ENCODE data around the gene MDM2. TPM values are rescaled to one million over a fixed set of nuclear protein-coding genes. Genes with fewer than 3 reads are reported as not detected.

The MDM2 gene
- polyA plus RNA-seq, 2 of the 4 experiments (the other 2 are of a cell fraction): 40.3 to 96.4 TPM

GRCh38 chr12:68878283-68878682 is 70.3 kb downstream of the MDM2 start:
- DNase-seq (ENCODE audit: low read depth in 1 of 2, low spot score in 1 of 2) (no peak), FAIRE-seq (no peak), ATAC-seq (no peak)
- H3K4me1 ChIP-seq: no peaks in the 10 kb centered on the region
- ChIA-PET POLR2A (no interaction called here), CTCF (no interaction called here)
- H3K4me3 ChIP-seq: no peak overlapping the region
- no peak overlapping the region for H3K4me2 ChIP-seq
- H3K27ac ChIP-seq: no peak overlapping the region
- TF ChIP-seq ZSCAN20 (CRISPR knock-in tag; IDR thresholded peaks at IDR 0.05) (no peak), ZC3H11A (IDR thresholded peaks at IDR 0.05) (no peak), SREBF2 (IDR thresholded peaks at IDR 0.05) (no peak), CHD2 (IDR thresholded peaks at IDR 0.05; ENCODE audit: low read length, partially characterized antibody) (no peak), E2F6 (IDR thresholded peaks at IDR 0.05; ENCODE audit: borderline replicate concordance, low read depth) (no peak), HEYL (CRISPR knock-in tag; IDR thresholded peaks at IDR 0.05) (no peak), EHMT2 (IDR thresholded peaks at IDR 0.05; ENCODE audit: low read depth) (no peak), RFX5 (IDR thresholded peaks at IDR 0.05) (no peak), CEBPB (IDR thresholded peaks at IDR 0.05) (no peak), ZFP36 (IDR thresholded peaks at IDR 0.05; ENCODE audit: borderline replicate concordance, partially characterized antibody) (no peak), HOXB13 (CRISPR knock-in tag; IDR thresholded peaks at IDR 0.05; ENCODE audit: low read depth) (no peak), HOXB5 (CRISPR knock-in tag; IDR thresholded peaks at IDR 0.05) (no peak), CHD4 (IDR thresholded peaks at IDR 0.05; ENCODE audit: borderline replicate concordance) (no peak), PBX3 (IDR thresholded peaks at IDR 0.05) (no peak), JUNB (IDR thresholded peaks at IDR 0.05) (no peak), FOXS1 (CRISPR knock-in tag; IDR thresholded peaks at IDR 0.05) (no peak)
- TF ChIP-seq, protein P1, sequence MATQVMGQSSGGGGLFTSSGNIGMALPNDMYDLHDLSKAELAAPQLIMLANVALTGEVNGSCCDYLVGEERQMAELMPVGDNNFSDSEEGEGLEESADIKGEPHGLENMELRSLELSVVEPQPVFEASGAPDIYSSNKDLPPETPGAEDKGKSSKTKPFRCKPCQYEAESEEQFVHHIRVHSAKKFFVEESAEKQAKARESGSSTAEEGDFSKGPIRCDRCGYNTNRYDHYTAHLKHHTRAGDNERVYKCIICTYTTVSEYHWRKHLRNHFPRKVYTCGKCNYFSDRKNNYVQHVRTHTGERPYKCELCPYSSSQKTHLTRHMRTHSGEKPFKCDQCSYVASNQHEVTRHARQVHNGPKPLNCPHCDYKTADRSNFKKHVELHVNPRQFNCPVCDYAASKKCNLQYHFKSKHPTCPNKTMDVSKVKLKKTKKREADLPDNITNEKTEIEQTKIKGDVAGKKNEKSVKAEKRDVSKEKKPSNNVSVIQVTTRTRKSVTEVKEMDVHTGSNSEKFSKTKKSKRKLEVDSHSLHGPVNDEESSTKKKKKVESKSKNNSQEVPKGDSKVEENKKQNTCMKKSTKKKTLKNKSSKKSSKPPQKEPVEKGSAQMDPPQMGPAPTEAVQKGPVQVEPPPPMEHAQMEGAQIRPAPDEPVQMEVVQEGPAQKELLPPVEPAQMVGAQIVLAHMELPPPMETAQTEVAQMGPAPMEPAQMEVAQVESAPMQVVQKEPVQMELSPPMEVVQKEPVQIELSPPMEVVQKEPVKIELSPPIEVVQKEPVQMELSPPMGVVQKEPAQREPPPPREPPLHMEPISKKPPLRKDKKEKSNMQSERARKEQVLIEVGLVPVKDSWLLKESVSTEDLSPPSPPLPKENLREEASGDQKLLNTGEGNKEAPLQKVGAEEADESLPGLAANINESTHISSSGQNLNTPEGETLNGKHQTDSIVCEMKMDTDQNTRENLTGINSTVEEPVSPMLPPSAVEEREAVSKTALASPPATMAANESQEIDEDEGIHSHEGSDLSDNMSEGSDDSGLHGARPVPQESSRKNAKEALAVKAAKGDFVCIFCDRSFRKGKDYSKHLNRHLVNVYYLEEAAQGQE (IDR thresholded peaks at IDR 0.05): no peak
- TF ChIP-seq, protein P2, sequence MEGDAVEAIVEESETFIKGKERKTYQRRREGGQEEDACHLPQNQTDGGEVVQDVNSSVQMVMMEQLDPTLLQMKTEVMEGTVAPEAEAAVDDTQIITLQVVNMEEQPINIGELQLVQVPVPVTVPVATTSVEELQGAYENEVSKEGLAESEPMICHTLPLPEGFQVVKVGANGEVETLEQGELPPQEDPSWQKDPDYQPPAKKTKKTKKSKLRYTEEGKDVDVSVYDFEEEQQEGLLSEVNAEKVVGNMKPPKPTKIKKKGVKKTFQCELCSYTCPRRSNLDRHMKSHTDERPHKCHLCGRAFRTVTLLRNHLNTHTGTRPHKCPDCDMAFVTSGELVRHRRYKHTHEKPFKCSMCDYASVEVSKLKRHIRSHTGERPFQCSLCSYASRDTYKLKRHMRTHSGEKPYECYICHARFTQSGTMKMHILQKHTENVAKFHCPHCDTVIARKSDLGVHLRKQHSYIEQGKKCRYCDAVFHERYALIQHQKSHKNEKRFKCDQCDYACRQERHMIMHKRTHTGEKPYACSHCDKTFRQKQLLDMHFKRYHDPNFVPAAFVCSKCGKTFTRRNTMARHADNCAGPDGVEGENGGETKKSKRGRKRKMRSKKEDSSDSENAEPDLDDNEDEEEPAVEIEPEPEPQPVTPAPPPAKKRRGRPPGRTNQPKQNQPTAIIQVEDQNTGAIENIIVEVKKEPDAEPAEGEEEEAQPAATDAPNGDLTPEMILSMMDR (IDR thresholded peaks at IDR 0.05): no peak
- TF ChIP-seq, protein P3, sequence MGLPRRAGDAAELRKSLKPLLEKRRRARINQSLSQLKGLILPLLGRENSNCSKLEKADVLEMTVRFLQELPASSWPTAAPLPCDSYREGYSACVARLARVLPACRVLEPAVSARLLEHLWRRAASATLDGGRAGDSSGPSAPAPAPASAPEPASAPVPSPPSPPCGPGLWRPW (IDR thresholded peaks at IDR 0.05): no peak
- no peaks in the 10 kb centered on the region for H3K9me3 ChIP-seq
- 71% methylated on average over 4 of the region's 4 CpGs for WGBS (ENCODE audit: missing lambda C conversion rate)

GRCh38 chr12:68878846-68879245 is 70.9 kb downstream of the MDM2 start:
- Histone ChIP-seq H3K9me3 (no peaks in the 10 kb centered on the region), H3K4me2 (no peak overlapping the region), H3K4me3 (no peak overlapping the region), H3K27ac (no peak overlapping the region), H3K4me1 (no peaks in the 10 kb centered on the region)
- ChIA-PET CTCF (no interaction called here), POLR2A (no interaction called here)
- ATAC-seq (no peak), DNase-seq (ENCODE audit: low read depth in 1 of 2, low spot score in 1 of 2) (no peak), FAIRE-seq (no peak)
- WGBS (ENCODE audit: missing lambda C conversion rate): 90% methylated on average over 4 of the region's 4 CpGs
- no peak for TF ChIP-seq SREBF2 (IDR thresholded peaks at IDR 0.05)
- no peak for TF ChIP-seq CBX2 (IDR thresholded peaks at IDR 0.05; ENCODE audit: borderline replicate concordance, low read depth)
- TF ChIP-seq SMC3 (IDR thresholded peaks at IDR 0.05): no peak
- no peak for TF ChIP-seq MAFK (IDR thresholded peaks at IDR 0.05; ENCODE audit: partially characterized antibody)
- TF ChIP-seq HDAC2 (IDR thresholded peaks at IDR 0.05): no peak
- TF ChIP-seq HEYL (CRISPR knock-in tag; IDR thresholded peaks at IDR 0.05): no peak
- TF ChIP-seq, protein P4, sequence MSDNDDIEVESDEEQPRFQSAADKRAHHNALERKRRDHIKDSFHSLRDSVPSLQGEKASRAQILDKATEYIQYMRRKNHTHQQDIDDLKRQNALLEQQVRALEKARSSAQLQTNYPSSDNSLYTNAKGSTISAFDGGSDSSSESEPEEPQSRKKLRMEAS (IDR thresholded peaks at IDR 0.05): no peak
- TF ChIP-seq KDM1A (IDR thresholded peaks at IDR 0.05; ENCODE audit: low read depth): no peak
- TF ChIP-seq CBX8 (IDR thresholded peaks at IDR 0.05): no peak
- TF ChIP-seq BCL3 (IDR thresholded peaks at IDR 0.05): no peak
- no peak for TF ChIP-seq KDM5A (IDR thresholded peaks at IDR 0.05)
- TF ChIP-seq FOSB (CRISPR knock-in tag; IDR thresholded peaks at IDR 0.05): no peak
- no peak for TF ChIP-seq POLR2A (IDR thresholded peaks at IDR 0.05; ENCODE audit: low read length)
- TF ChIP-seq EHF (CRISPR knock-in tag; IDR thresholded peaks at IDR 0.05): no peak
- TF ChIP-seq, protein P5, sequence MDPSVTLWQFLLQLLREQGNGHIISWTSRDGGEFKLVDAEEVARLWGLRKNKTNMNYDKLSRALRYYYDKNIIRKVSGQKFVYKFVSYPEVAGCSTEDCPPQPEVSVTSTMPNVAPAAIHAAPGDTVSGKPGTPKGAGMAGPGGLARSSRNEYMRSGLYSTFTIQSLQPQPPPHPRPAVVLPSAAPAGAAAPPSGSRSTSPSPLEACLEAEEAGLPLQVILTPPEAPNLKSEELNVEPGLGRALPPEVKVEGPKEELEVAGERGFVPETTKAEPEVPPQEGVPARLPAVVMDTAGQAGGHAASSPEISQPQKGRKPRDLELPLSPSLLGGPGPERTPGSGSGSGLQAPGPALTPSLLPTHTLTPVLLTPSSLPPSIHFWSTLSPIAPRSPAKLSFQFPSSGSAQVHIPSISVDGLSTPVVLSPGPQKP (IDR thresholded peaks at IDR 0.05; ENCODE audit: low read depth, low read length): no peak
